Loucy (cell line): ENCODE measurements around the gene TCF7.

ENCODE experiments used
- EZH2phosphoT487 ChIP-seq: fragments of 200-600 bp; IDR thresholded peaks from 2 replicates; pipeline ENCODE4 v1.6.1; 2018; ENCODE audit warnings: antibody characterized with exemption, mild to moderate bottlenecking, moderate library complexity, borderline replicate concordance
- TF ChIP-seq, protein P1 (sequence below): fragments of 200-600 bp; sonication (generic); conservative IDR thresholded peaks from 2 replicates; pipeline ENCODE4 v1.5.1; 2014; ENCODE audit warnings: mild to moderate bottlenecking, antibody characterized with exemption, low read length

GRCh38 chr5:134139377-134139851, 24.9 kb downstream of the TCF7 start:
- TF ChIP-seq, protein P1, sequence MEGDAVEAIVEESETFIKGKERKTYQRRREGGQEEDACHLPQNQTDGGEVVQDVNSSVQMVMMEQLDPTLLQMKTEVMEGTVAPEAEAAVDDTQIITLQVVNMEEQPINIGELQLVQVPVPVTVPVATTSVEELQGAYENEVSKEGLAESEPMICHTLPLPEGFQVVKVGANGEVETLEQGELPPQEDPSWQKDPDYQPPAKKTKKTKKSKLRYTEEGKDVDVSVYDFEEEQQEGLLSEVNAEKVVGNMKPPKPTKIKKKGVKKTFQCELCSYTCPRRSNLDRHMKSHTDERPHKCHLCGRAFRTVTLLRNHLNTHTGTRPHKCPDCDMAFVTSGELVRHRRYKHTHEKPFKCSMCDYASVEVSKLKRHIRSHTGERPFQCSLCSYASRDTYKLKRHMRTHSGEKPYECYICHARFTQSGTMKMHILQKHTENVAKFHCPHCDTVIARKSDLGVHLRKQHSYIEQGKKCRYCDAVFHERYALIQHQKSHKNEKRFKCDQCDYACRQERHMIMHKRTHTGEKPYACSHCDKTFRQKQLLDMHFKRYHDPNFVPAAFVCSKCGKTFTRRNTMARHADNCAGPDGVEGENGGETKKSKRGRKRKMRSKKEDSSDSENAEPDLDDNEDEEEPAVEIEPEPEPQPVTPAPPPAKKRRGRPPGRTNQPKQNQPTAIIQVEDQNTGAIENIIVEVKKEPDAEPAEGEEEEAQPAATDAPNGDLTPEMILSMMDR: no peak
- TF ChIP-seq EZH2phosphoT487: no peak
